HL-60 (cell line): Measurements from ENCODE around the gene MED17.

Experiments used
- DNase-seq, 2 experiments: peaks; one replicate each; pipeline ENCODE4 v3.0.0-alpha.2; 2010 to 2020; ENCODE audit warnings: low read depth in 1 of 2, low spot score in 1 of 2
- H3K27ac ChIP-seq: fragments of 250-450 bp; sonication (Bioruptor Pico); replicated peaks from 2 replicates; pipeline ENCODE4 v1.5.1; 2020; ENCODE audit warnings: mild to moderate bottlenecking, moderate library complexity
- H3K27me3 ChIP-seq: fragments of 250-450 bp; sonication (Bioruptor Pico); 2 replicates; pipeline ENCODE4 v1.5.1; 2021; ENCODE audit warnings: mild to moderate bottlenecking, moderate library complexity; ENCODE audit not compliant: insufficient read depth, poor library complexity, severe bottlenecking
- H3K4me3 ChIP-seq: replicated peaks from 2 replicates; pipeline ENCODE4 v1.5.1; 2011; ENCODE audit warnings: mild to moderate bottlenecking, control low read depth, low read length; ENCODE audit not compliant: insufficient read depth
- GABPA ChIP-seq: IDR thresholded peaks from 2 replicates; pipeline ENCODE4 v1.6.1; 2012; ENCODE audit warnings: low read depth
- POLR2AphosphoS5 ChIP-seq: IDR thresholded peaks from 2 replicates; pipeline ENCODE4 v1.6.1; 2012; ENCODE audit warnings: low read depth
- SPI1 ChIP-seq: IDR thresholded peaks from 2 replicates; pipeline ENCODE4 v1.6.1; 2012; ENCODE audit warnings: low read depth, mild to moderate bottlenecking, borderline replicate concordance
- TF ChIP-seq, protein P1 (sequence below): IDR thresholded peaks from one replicate; pipeline ENCODE4 v1.5.1; 2011; ENCODE audit warnings: low read length, control low read depth, inconsistent platforms; ENCODE audit not compliant: insufficient read depth
- TF ChIP-seq, protein P2 (sequence below): IDR thresholded peaks from 2 replicates; pipeline ENCODE4 v1.6.1; 2012; ENCODE audit warnings: low read depth; ENCODE audit not compliant: insufficient replicate concordance

MED17 gene

DNA sequence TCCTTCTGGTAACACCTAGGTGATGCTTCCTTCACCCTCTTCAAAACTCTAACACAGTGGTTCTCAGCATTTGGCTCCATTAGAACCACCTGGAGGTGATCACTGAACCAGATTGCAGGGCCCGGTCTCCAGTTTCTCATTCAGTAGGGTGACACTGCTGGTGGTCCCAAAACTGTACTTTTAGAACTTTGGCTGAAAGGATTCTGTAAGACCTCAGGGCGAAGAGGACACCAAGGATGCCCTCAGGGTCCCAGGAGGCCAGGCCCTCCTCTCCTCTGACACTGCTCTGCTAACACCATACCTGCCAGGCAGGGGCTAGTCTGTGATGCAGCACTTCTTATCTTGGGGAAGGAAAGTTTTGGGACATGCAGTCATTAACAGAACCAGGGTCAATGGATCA lies 57.4 kb downstream of the MED17 start:
- Histone ChIP-seq H3K4me3 (no peak overlapping the region), H3K27me3 (no peaks in the 10 kb centered on the region), H3K27ac (no peak overlapping the region)
- TF ChIP-seq SPI1 (no peak), GABPA (no peak), POLR2AphosphoS5 (no peak)
- TF ChIP-seq, protein P1, sequence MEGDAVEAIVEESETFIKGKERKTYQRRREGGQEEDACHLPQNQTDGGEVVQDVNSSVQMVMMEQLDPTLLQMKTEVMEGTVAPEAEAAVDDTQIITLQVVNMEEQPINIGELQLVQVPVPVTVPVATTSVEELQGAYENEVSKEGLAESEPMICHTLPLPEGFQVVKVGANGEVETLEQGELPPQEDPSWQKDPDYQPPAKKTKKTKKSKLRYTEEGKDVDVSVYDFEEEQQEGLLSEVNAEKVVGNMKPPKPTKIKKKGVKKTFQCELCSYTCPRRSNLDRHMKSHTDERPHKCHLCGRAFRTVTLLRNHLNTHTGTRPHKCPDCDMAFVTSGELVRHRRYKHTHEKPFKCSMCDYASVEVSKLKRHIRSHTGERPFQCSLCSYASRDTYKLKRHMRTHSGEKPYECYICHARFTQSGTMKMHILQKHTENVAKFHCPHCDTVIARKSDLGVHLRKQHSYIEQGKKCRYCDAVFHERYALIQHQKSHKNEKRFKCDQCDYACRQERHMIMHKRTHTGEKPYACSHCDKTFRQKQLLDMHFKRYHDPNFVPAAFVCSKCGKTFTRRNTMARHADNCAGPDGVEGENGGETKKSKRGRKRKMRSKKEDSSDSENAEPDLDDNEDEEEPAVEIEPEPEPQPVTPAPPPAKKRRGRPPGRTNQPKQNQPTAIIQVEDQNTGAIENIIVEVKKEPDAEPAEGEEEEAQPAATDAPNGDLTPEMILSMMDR = no peak
- TF ChIP-seq, protein P2, sequence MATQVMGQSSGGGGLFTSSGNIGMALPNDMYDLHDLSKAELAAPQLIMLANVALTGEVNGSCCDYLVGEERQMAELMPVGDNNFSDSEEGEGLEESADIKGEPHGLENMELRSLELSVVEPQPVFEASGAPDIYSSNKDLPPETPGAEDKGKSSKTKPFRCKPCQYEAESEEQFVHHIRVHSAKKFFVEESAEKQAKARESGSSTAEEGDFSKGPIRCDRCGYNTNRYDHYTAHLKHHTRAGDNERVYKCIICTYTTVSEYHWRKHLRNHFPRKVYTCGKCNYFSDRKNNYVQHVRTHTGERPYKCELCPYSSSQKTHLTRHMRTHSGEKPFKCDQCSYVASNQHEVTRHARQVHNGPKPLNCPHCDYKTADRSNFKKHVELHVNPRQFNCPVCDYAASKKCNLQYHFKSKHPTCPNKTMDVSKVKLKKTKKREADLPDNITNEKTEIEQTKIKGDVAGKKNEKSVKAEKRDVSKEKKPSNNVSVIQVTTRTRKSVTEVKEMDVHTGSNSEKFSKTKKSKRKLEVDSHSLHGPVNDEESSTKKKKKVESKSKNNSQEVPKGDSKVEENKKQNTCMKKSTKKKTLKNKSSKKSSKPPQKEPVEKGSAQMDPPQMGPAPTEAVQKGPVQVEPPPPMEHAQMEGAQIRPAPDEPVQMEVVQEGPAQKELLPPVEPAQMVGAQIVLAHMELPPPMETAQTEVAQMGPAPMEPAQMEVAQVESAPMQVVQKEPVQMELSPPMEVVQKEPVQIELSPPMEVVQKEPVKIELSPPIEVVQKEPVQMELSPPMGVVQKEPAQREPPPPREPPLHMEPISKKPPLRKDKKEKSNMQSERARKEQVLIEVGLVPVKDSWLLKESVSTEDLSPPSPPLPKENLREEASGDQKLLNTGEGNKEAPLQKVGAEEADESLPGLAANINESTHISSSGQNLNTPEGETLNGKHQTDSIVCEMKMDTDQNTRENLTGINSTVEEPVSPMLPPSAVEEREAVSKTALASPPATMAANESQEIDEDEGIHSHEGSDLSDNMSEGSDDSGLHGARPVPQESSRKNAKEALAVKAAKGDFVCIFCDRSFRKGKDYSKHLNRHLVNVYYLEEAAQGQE = no peak
- no peak for DNase-seq

DNA sequence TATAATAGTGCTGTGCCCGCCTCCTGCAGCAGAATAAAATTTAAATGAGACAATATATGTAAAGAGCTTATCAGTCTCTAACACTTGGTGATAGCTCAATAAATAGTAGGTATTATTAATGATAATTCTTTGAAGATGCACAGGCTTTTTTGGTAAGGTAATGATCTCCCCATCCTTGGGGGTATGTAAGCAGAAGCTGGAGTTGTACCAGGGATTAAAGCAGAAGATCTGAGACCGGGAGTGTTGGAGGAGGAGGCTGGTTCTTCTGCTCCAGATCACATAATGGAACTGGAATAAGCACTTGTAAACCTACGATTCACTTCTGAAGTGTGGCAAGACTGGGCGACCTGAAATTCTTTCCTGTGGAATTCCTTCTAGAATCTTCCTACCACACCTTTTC lies 58.0 kb downstream of the MED17 start:
- Histone ChIP-seq H3K4me3 (no peak overlapping the region), H3K27me3 (no peaks in the 10 kb centered on the region), H3K27ac (no peak overlapping the region)
- TF ChIP-seq POLR2AphosphoS5 = no peak
- TF ChIP-seq, protein P1 = no peak
- TF ChIP-seq GABPA = no peak
- TF ChIP-seq SPI1 = no peak
- TF ChIP-seq, protein P2 = no peak
- DNase-seq = no peak

DNA sequence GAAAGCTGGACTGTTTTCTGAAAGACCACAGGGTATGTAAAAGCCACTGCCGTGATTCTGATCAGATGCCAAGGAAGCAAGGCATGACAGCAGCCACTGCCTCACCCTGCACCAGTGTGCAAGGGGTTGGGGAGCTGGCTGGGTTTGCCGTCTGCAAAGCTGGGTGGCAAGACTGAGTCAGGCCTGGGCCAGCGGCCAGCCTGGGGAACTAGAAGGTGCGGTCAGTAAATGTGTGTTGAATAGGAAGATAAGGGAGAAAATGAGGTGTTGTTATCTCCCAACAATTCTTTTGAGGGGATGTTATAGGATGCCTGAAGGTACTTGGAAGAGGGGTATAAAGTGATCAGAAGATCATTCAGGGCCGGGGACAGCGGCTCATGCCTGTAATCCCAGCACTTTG lies 58.4 kb downstream of the MED17 start:
- Histone ChIP-seq H3K27me3 (no peaks in the 10 kb centered on the region), H3K27ac (no peak overlapping the region), H3K4me3 (no peak overlapping the region)
- no peak for DNase-seq
- TF ChIP-seq GABPA = no peak
- no peak for TF ChIP-seq SPI1
- TF ChIP-seq, protein P1 = no peak
- TF ChIP-seq POLR2AphosphoS5 = no peak
- TF ChIP-seq, protein P2 = no peak
